HG03135 (cell line): Measurements from ENCODE around the gene TBC1D22B.

Experiments
- ATAC-seq: cut with Tn5 transposase; IDR thresholded peaks from one replicate; pipeline ENCODE4 v1.9.1; 2021; ENCODE audit warnings: mild to moderate bottlenecking, moderate library complexity; ENCODE audit not compliant: unreplicated experiment

Gene TBC1D22B

GRCh38 chr6:37257634-37258404, at the start of gene TBC1D22B, which contains the start of gene TMEM217:
TSS of gene TBC1D22B (plus strand) at chr6:37257772. CDS start at chr6:37257918, 146 bp downstream.
TSS of gene TMEM217 (minus strand) at chr6:37258144. CDS start at chr6:37219030, 39,114 bp downstream.
- ATAC-seq = peak; percentile 93

- peak; percentile 67 for ATAC-seq
These were observed 49.6 kb upstream of the TBC1D22B start for GRCh38 chr6:37207903-37208456.

- no peak for ATAC-seq
These were observed 48.8 kb upstream of the TBC1D22B start for GRCh38 chr6:37208793-37209192.

- ATAC-seq = no peak
These were observed 47.9 kb upstream of the TBC1D22B start for GRCh38 chr6:37209461-37210205.

- no peak for ATAC-seq
These were observed 47.1 kb upstream of the TBC1D22B start for GRCh38 chr6:37210313-37210968.

GRCh38 chr6:37212268-37212667, 45.3 kb upstream of the TBC1D22B start:
- no peak for ATAC-seq

- no peak for ATAC-seq
These were observed 39.5 kb upstream of the TBC1D22B start for GRCh38 chr6:37218061-37218460.

- ATAC-seq = no peak
These were observed 39.1 kb upstream of the TBC1D22B start for GRCh38 chr6:37218511-37218910.

- no peak for ATAC-seq
These were observed 35.9 kb upstream of the TBC1D22B start for GRCh38 chr6:37221585-37222124.

GRCh38 chr6:37222125-37222967, 35.2 kb upstream of the TBC1D22B start:
- ATAC-seq = peak; percentile 86

- no peak for ATAC-seq
These were observed 34.6 kb upstream of the TBC1D22B start for GRCh38 chr6:37222992-37223391.

- ATAC-seq = no peak
These were observed 32.0 kb upstream of the TBC1D22B start for GRCh38 chr6:37225350-37226169.

- ATAC-seq = no peak
These were observed 27.5 kb upstream of the TBC1D22B start for GRCh38 chr6:37230104-37230503.

GRCh38 chr6:37232430-37233017, 25.0 kb upstream of the TBC1D22B start:
- ATAC-seq = no peak

- ATAC-seq = no peak
These were observed 24.0 kb upstream of the TBC1D22B start for GRCh38 chr6:37233541-37233940.

GRCh38 chr6:37236921-37237320, 20.7 kb upstream of the TBC1D22B start:
- no peak for ATAC-seq

GRCh38 chr6:37237789-37238188, 19.8 kb upstream of the TBC1D22B start:
- ATAC-seq = no peak

GRCh38 chr6:37238381-37238780, 19.2 kb upstream of the TBC1D22B start:
- ATAC-seq = no peak

- no peak for ATAC-seq
These were observed 18.0 kb upstream of the TBC1D22B start for GRCh38 chr6:37239526-37239925.
